ENCODE results near the gene YTHDF1.

Gene YTHDF1

GRCh38 chr20:63212792-63213191 is 3.1 kb downstream of the YTHDF1 start:
- Mint-ChIP-seq H3K9me3 (no peaks in the 10 kb centered on the region), H3K27me3 (no peaks in the 10 kb centered on the region), H3K27ac (no peak overlapping the region), H3K4me3 (no peak overlapping the region), H3K36me3 (peaks cover 45% of the 10 kb centered on the region), H3K4me1 (peaks cover 62% of the 10 kb centered on the region)
- no peak for ATAC-seq

- no peak for ATAC-seq
- Mint-ChIP-seq H3K9me3 (no peaks in the 10 kb centered on the region), H3K36me3 (peaks cover 48% of the 10 kb centered on the region), H3K4me3 (no peak overlapping the region), H3K27ac (peak overlapping the region; percentile 14), H3K27me3 (no peaks in the 10 kb centered on the region), H3K4me1 (peaks cover 66% of the 10 kb centered on the region)
Observed at GRCh38 chr20:63212393-63212730, 3.6 kb downstream of the YTHDF1 start.

DNA sequence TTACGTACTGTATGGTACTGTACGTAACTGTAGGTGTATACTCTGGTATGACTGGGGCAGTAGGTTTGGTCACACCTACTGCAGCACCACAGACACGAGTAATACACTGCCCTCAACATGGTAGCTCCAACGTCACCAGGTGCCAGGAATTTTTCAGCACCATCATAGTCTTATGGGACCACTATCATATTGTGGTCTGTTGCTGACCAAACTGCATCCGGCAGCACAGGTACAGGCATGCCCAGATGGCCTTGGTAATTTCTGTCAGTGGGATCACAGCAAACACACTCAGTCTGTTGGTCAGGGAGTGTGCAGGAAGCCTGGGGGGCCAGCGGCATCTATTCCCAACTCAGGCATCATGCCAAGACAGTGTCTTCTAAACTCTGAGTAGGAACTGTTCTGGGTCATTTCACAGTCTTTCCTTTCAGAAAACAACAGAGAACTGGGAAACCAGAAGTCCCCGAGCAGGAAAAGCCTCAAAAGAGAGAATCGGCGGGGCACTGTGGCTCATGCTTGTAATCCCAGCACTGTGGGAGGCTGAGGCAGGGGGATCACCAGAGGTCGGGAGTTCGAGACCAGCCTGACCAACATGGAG is 5.8 kb downstream of the YTHDF1 start:
- Mint-ChIP-seq H3K4me3 (no peak overlapping the region), H3K27ac (no peak overlapping the region), H3K4me1 (peaks cover 62% of the 10 kb centered on the region), H3K27me3 (no peaks in the 10 kb centered on the region), H3K9me3 (no peaks in the 10 kb centered on the region), H3K36me3 (peaks cover 63% of the 10 kb centered on the region)
- no peak for ATAC-seq

GRCh38 chr20:63208346-63208909 is 7.5 kb downstream of the YTHDF1 start:
- ATAC-seq, result no peak
- Mint-ChIP-seq H3K27me3 (no peaks in the 10 kb centered on the region), H3K9me3 (no peaks in the 10 kb centered on the region), H3K4me3 (no peak overlapping the region), H3K36me3 (peaks cover 62% of the 10 kb centered on the region), H3K27ac (no peak overlapping the region), H3K4me1 (peaks cover 46% of the 10 kb centered on the region)

DNA sequence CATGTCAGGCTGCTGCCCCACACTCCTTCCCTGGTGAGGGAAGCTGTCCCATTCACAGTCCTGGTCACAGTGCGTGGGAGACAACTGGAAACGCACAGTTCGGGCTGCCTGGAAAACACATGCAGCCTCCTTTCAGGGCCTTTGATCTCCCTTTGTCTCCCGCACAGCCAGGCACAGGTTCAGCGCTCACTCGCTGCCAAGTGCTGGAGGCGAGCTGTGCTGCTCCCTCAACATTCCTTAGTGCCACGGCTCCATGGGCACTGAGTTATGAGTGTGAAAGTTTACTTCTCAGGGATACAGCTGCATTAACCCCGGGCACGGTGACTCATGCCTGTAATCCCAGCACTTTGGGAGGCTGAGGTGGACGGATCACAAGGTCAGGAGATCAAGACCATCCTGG is 9.1 kb downstream of the YTHDF1 start:
- ATAC-seq, result no peak
- H3K4me3 Mint-ChIP-seq, result no peak overlapping the region
- H3K36me3 Mint-ChIP-seq, result peaks cover 57% of the 10 kb centered on the region
- peaks cover 31% of the 10 kb centered on the region for H3K4me1 Mint-ChIP-seq
- H3K27me3 Mint-ChIP-seq, result no peaks in the 10 kb centered on the region
- no peaks in the 10 kb centered on the region for H3K9me3 Mint-ChIP-seq
- H3K27ac Mint-ChIP-seq, result no peak overlapping the region

DNA sequence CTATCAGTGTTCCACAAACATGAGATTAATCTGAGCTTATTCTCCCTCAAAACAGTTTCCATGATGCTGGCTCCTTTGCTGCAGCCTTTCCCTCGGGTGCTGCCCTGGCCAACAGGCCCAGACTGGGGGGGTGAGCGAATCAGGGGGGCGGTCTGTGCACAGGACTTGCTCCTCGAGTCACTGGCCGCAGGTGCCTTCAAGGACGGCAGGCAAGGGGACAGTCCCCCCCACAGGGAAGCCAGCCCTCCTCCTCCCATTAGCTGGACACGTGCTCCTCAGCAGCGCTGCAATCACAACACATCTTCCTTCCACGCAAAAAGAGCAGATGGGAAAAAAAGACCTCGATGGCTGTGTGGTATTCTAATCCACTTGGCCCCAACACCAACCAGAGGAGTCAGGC is 10.0 kb downstream of the YTHDF1 start:
- H3K9me3 Mint-ChIP-seq, result no peaks in the 10 kb centered on the region
- ATAC-seq, result no peak
- no peaks in the 10 kb centered on the region for H3K27me3 Mint-ChIP-seq
- peaks cover 54% of the 10 kb centered on the region for H3K36me3 Mint-ChIP-seq
- H3K4me3 Mint-ChIP-seq, result no peak overlapping the region
- no peak overlapping the region for H3K27ac Mint-ChIP-seq
- peaks cover 27% of the 10 kb centered on the region for H3K4me1 Mint-ChIP-seq

DNA sequence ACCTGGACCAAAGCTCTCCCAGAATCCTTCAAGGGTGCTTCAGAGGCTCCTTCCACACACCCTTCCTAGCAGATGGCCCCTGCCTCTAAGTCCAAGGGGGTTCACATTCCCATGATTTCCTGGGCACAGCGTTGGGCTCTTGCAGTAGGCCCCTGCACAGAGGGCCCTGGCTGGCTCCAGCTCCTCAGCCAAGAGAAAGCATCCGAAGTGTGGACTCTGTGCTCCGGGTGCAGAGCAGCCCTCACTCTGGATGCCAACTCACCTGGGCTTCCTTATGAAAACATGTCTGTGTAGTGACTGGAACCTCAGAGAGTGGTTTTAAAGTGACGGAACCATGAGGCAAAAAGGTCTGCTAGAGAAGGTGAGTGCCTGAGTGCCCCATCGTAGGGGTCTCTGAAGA is 11.6 kb downstream of the YTHDF1 start:
- Mint-ChIP-seq H3K27ac (no peak overlapping the region), H3K4me1 (peaks cover 21% of the 10 kb centered on the region), H3K4me3 (no peak overlapping the region), H3K27me3 (no peaks in the 10 kb centered on the region), H3K36me3 (peaks cover 50% of the 10 kb centered on the region), H3K9me3 (no peaks in the 10 kb centered on the region)
- ATAC-seq, result no peak

GRCh38 chr20:63202811-63203526 is 13.0 kb downstream of the YTHDF1 start:
- Mint-ChIP-seq H3K27me3 (no peaks in the 10 kb centered on the region), H3K27ac (no peak overlapping the region), H3K4me1 (peaks cover 27% of the 10 kb centered on the region), H3K9me3 (no peaks in the 10 kb centered on the region), H3K4me3 (no peak overlapping the region), H3K36me3 (peaks cover 47% of the 10 kb centered on the region)
- no peak for ATAC-seq

GRCh38 chr20:63202021-63202420 is 13.9 kb downstream of the YTHDF1 start:
- Mint-ChIP-seq H3K4me1 (peaks cover 27% of the 10 kb centered on the region), H3K4me3 (no peak overlapping the region), H3K9me3 (no peaks in the 10 kb centered on the region), H3K36me3 (peaks cover 46% of the 10 kb centered on the region), H3K27me3 (no peaks in the 10 kb centered on the region), H3K27ac (no peak overlapping the region)
- no peak for ATAC-seq

DNA sequence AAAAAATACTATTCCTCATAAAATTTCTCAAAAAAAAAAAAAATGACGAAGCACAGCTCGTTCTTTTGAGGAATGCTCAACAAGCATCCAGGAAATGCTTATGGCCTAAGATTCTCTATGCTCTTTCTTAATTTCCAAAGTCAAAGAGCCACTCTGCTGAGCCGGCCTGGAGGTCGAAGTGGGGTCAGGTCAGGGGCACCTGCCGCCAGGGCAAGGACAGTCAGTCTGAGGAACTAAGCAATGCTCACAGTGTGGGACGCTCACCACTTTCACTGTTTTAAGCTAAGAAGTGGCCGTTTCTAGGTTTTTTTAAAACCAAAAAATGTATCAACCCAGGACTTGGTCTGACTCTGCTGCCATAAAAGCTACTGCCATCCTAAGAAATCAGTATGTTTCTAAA is 17.3 kb downstream of the YTHDF1 start:
- Mint-ChIP-seq H3K27me3 (no peaks in the 10 kb centered on the region), H3K4me1 (peaks cover 21% of the 10 kb centered on the region), H3K4me3 (no peak overlapping the region), H3K9me3 (no peaks in the 10 kb centered on the region), H3K27ac (no peak overlapping the region), H3K36me3 (peaks cover 54% of the 10 kb centered on the region)
- ATAC-seq, result no peak

DNA sequence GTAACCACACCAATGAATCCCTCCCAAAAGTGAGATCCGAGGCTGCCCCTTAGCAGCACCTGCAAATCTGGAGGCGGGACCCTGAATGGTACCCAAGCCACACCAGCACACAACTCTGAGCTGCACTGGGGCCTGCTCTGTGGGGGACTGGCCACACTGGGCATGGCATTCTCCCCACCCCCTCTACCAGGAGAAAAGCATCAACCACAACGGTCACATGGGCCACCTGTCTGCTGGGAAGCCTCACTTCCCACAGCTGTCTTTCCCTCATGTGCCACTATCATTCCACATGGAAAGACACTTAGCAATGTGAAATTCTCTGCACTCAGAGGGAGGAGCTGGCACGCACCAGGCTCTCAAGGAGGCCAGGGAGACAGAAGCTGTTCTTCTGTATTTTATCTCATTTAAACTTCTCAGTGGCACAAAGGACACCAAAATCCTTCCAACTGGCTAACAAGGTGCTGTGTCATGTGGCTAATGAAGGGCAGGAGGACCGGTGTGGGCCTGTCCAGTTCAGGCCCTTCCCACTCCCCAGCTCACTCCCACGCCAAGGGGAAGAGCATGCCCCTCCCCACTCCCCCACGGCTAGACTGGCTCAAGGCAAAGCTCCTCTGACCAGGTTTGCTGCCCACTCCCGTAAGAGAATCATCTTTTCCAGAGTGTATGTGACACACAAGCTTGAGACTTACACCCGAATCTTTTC is 19.0 kb downstream of the YTHDF1 start:
- Mint-ChIP-seq H3K27ac (no peak overlapping the region), H3K27me3 (no peaks in the 10 kb centered on the region), H3K4me3 (no peak overlapping the region), H3K9me3 (no peaks in the 10 kb centered on the region), H3K4me1 (peaks cover 21% of the 10 kb centered on the region), H3K36me3 (peaks cover 42% of the 10 kb centered on the region)
- no peak for ATAC-seq

DNA sequence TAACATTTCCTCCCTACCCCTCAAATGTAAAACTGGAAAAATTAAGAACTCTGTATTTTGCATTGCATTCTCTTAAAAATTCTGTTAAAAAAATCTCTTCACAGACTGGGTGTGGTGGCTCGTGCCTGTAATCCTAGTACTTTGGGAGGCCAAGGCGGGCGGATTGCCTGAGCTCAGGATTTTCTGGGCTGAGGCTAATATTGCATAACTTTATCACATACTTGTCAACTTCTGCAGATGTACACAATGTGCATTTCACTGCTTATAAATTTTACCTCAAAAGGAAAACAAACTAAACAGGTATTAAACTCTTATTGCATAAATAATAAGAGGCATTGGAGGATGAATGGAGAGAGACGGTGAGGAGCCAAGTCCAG is 21.1 kb downstream of the YTHDF1 start:
- H3K4me3 Mint-ChIP-seq, result no peak overlapping the region
- no peak for ATAC-seq
- H3K36me3 Mint-ChIP-seq, result peaks cover 35% of the 10 kb centered on the region
- H3K27me3 Mint-ChIP-seq, result no peaks in the 10 kb centered on the region
- peaks cover 15% of the 10 kb centered on the region for H3K4me1 Mint-ChIP-seq
- no peaks in the 10 kb centered on the region for H3K9me3 Mint-ChIP-seq
- no peak overlapping the region for H3K27ac Mint-ChIP-seq

DNA sequence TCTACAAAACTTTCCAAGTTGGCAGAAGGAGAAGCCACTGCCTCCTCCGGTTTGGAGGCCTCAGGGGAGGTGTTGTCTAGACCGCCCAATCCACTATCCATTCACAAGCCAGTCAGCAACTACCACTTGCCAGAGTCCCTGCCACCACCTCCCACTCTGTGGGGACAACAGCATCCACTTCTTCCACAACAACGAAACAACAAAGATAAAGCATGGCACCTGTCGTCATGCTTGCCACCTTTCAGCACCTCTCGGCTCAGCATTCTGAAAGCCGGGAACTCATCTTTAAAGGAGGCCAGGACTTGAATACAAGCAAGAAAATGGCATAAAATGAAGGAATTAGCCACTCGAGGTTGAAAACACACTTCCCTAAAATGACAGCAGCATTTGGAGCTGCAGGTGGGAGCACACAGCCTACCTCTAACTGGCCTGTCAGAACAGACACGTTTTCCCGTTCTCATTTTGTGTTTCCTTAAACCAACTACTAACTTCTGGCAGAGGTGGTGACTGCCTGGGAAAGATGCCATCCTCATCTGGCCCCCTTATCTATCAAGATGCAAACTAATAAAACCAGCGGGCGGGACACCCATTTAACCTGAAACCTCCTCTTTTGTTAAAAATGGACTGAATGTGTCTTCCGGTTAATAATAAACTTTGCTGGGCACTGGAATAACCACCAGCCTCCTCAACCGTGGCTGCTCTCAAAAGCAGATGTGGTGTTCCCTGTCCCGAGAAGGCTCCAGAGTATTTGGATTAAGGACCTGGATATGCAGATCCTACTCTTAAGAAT is 21.7 kb downstream of the YTHDF1 start:
- peaks cover 14% of the 10 kb centered on the region for H3K4me1 Mint-ChIP-seq
- ATAC-seq, result no peak
- peaks cover 35% of the 10 kb centered on the region for H3K36me3 Mint-ChIP-seq
- H3K27me3 Mint-ChIP-seq, result no peaks in the 10 kb centered on the region
- no peak overlapping the region for H3K4me3 Mint-ChIP-seq
- no peak overlapping the region for H3K27ac Mint-ChIP-seq
- no peaks in the 10 kb centered on the region for H3K9me3 Mint-ChIP-seq

DNA sequence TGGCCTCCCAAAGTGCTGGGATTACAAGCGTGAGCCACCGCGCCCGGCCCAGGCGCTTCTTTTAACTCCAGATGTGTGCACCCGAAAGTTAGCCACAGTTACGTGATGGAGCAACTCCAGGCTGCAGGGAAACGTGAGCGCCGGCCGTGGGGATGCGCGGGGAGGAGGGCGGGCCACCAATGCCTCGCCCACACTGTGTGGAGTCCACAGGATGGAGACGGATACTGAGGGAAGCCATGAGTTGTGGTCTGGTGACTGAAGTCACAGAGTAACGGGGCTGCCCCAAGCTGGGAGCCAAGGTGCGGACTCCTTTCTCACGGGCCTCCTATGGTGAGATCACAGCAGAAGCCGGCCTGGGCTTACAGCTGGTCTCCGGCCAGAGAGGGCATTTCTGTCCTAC is 23.2 kb downstream of the YTHDF1 start:
- peaks cover 35% of the 10 kb centered on the region for H3K36me3 Mint-ChIP-seq
- H3K4me1 Mint-ChIP-seq, result peaks cover 8% of the 10 kb centered on the region
- no peaks in the 10 kb centered on the region for H3K9me3 Mint-ChIP-seq
- no peak overlapping the region for H3K27ac Mint-ChIP-seq
- H3K4me3 Mint-ChIP-seq, result no peak overlapping the region
- H3K27me3 Mint-ChIP-seq, result no peaks in the 10 kb centered on the region
- ATAC-seq, result no peak

DNA sequence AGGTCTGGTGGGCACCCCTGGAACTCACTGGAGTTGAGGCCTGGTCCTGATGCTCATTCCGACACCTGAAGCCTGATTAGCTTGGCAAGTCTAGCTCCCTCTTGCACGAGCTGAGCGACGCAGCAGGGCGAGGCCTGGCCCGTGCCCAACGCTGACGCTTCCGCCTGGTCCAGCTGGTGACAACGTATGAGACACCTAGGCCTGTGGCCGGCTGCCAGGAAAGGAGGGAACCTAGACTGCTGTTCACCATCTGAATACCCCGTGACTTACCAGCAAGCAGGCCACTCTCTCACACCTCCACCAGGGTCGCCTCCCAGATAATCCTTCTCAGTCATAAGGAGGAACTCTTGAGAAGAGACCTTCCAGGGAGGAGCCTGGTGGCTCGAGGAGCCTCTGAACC is 24.5 kb downstream of the YTHDF1 start:
- ATAC-seq, result no peak
- H3K4me3 Mint-ChIP-seq, result no peak overlapping the region
- peaks cover 24% of the 10 kb centered on the region for H3K36me3 Mint-ChIP-seq
- H3K9me3 Mint-ChIP-seq, result no peaks in the 10 kb centered on the region
- no peaks in the 10 kb centered on the region for H3K27me3 Mint-ChIP-seq
- H3K4me1 Mint-ChIP-seq, result no peaks in the 10 kb centered on the region
- no peak overlapping the region for H3K27ac Mint-ChIP-seq
